ENCODE results near the gene WDFY4. TPM values are rescaled to one million over a fixed set of nuclear protein-coding genes. Genes with fewer than 3 reads are reported as not detected.

Gene WDFY4
- total RNA-seq, 1 experiment from 2014 or later, result not detected

- Mint-ChIP-seq H3K27me3 (ENCODE audit: low read depth) (no peaks in the 10 kb centered on the region; the same call in 1 of the 2 replicates), H3K36me3 (ENCODE audit: insufficient read depth in 1 of 3, low read depth in 3 of 3) (no peaks in the 10 kb centered on the region; a peak in 2 of 7 replicates), H3K9me3 (peaks cover 0 to 4% of the 10 kb centered on the region in 2 experiments; a peak in 2 of 5 replicates), H3K4me1 (peaks cover 1 to 3% of the 10 kb centered on the region in 2 experiments; a peak in 3 of 4 replicates), H3K27ac (no peak overlapping the region), H3K4me3 (no peak overlapping the region)
- H3K9me3 ChIP-seq (ENCODE audit: control insufficient read depth, low read depth, low read length), result no peaks in the 10 kb centered on the region
- TF ChIP-seq, protein P1, sequence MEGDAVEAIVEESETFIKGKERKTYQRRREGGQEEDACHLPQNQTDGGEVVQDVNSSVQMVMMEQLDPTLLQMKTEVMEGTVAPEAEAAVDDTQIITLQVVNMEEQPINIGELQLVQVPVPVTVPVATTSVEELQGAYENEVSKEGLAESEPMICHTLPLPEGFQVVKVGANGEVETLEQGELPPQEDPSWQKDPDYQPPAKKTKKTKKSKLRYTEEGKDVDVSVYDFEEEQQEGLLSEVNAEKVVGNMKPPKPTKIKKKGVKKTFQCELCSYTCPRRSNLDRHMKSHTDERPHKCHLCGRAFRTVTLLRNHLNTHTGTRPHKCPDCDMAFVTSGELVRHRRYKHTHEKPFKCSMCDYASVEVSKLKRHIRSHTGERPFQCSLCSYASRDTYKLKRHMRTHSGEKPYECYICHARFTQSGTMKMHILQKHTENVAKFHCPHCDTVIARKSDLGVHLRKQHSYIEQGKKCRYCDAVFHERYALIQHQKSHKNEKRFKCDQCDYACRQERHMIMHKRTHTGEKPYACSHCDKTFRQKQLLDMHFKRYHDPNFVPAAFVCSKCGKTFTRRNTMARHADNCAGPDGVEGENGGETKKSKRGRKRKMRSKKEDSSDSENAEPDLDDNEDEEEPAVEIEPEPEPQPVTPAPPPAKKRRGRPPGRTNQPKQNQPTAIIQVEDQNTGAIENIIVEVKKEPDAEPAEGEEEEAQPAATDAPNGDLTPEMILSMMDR (conservative IDR thresholded peaks at IDR 0.05), result peak; percentile 64
- no peak overlapping the region for H4K8ac ChIP-seq (replicated peaks; ENCODE audit: insufficient read length, low read depth, low read length)
- no peaks in the 10 kb centered on the region for H4K20me1 ChIP-seq (ENCODE audit: control insufficient read depth, insufficient read depth, insufficient read length)
- no peaks in the 10 kb centered on the region for H3K27me3 ChIP-seq (ENCODE audit: insufficient read depth, low read length)
- no peak overlapping the region for H4K5ac ChIP-seq (ENCODE audit: insufficient read length, low read depth, low read length)
- no peak overlapping the region for H3K9ac ChIP-seq (ENCODE audit: extremely low read depth, insufficient read length, low read length)
- H3K23ac ChIP-seq (ENCODE audit: insufficient read length, low read depth, low read length), result no peak overlapping the region
- H2BK120ac ChIP-seq (ENCODE audit: low read depth, low read length, poor library complexity, severe bottlenecking), result no peak overlapping the region
- no peak overlapping the region for H2BK12ac ChIP-seq (ENCODE audit: insufficient read length, low read depth, low read length)
- no peak overlapping the region for H3K27ac ChIP-seq (ENCODE audit: insufficient read length, low read depth, low read length)
- no peak overlapping the region for H2AFZ ChIP-seq (ENCODE audit: low read length)
- H3K56ac ChIP-seq (ENCODE audit: insufficient read length, low read depth, low read length), result no peak overlapping the region
- H3K79me1 ChIP-seq (ENCODE audit: insufficient read depth, low read depth, low read length, poor library complexity, severe bottlenecking), result no peaks in the 10 kb centered on the region
- H3K4ac ChIP-seq (ENCODE audit: low read depth, low read length), result no peak overlapping the region
- H2BK5ac ChIP-seq (ENCODE audit: insufficient read length, low read length), result no peak overlapping the region
- no peak overlapping the region for H2BK15ac ChIP-seq (ENCODE audit: low read depth, low read length)
- no peak overlapping the region for H2AK5ac ChIP-seq (ENCODE audit: insufficient read length, low read length)
- no peak overlapping the region for H4K91ac ChIP-seq (ENCODE audit: insufficient read length, low read depth, low read length)
- H3K18ac ChIP-seq (ENCODE audit: insufficient read length, low read depth, low read length), result no peak overlapping the region
- H3K23me2 ChIP-seq (ENCODE audit: insufficient read length, low read depth, low read length, poor library complexity, severe bottlenecking), result no peaks in the 10 kb centered on the region
- H2BK20ac ChIP-seq (ENCODE audit: low read depth, low read length, poor library complexity, severe bottlenecking), result no peak overlapping the region
- H3T11ph ChIP-seq (ENCODE audit: low read length), result no peak overlapping the region
- WGBS (ENCODE audit: extremely low coverage, insufficient read length, low lambda C conversion rate), result no CpG with 5 or more reads among the region's 2 CpGs
- H3K79me2 ChIP-seq (ENCODE audit: insufficient read depth, low read length), result no peaks in the 10 kb centered on the region
- 0 out of 2 replicates have a peak, but pooled peaks cover under 1% of the 10 kb centered on the region for H3K4me1 ChIP-seq (ENCODE audit: insufficient read depth, low read length)
- no peak overlapping the region for H3K4me2 ChIP-seq (ENCODE audit: insufficient read depth, insufficient read length, low read length)
- no peak for DNase-seq
- H3K14ac ChIP-seq (ENCODE audit: insufficient read depth, low read length), result no peak overlapping the region
Measured at GRCh38 chr10:48885376-48885775, 200.7 kb downstream of the WDFY4 start.

All from H9 (cell line).